ENCODE measurements around the gene CHRNA7. TPM values are rescaled to one million over a fixed set of nuclear protein-coding genes. Genes with fewer than 3 reads are reported as not detected.

The CHRNA7 gene
- total RNA-seq, 1 donor from 2014 or later: 1.5 TPM

DNA sequence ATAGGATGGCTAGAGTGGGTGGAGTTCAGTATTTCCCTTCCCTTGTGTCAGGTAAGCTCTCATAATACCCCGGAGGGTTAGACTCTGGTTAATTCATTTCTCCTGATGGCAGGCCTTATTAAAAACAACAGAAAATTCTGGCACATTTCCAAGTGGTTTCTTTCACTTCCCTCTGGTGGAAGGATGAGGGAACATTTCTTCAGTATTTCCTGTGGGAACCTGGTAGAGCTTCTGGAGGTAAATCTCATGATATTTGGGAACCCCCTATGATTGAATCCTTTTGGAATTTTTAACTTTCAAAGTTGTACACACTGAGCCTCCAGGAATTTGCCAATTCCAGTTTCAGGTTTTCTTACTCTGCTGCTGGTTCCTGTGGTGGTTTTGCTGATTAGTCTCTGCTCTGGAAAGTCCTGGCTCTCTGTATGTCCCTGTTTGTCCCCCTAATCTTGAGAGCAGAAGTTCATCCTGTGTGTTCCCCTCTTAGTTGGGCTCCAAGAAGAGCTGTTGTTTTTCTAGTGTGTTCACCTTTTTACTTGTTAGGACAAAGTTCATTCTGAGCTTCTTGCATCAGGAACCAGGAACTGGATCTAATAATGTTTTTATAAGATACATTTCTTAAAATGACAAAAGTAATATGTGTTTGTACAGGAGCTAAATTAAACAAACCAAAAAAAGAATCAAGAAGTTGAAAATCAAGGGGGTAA, 12.1 kb downstream of the CHRNA7 start:
- no peaks in the 10 kb centered on the region for H3K36me3 Mint-ChIP-seq (ENCODE audit: low read depth, unreplicated experiment)
- H3K4me1 Mint-ChIP-seq (ENCODE audit: low read depth, unreplicated experiment): peaks cover 7% of the 10 kb centered on the region
- Histone ChIP-seq H3K9ac (ENCODE audit: low read length) (no peak overlapping the region), H3K9me3 (ENCODE audit: insufficient read depth, low read depth, low read length) (no peaks in the 10 kb centered on the region), H2AFZ (ENCODE audit: low read depth, low read length) (no peak overlapping the region), H3K4me3 (ENCODE audit: insufficient read depth, low read depth, low read length) (no peak overlapping the region), H3K79me2 (ENCODE audit: insufficient read depth, low read length) (no peaks in the 10 kb centered on the region), H3K27me3 (ENCODE audit: insufficient read depth, low read length) (no peaks in the 10 kb centered on the region), H3K36me3 (ENCODE audit: insufficient read depth, low read length) (no peaks in the 10 kb centered on the region), H3K27ac (ENCODE audit: low read depth, low read length) (no peak overlapping the region), H4K20me1 (ENCODE audit: insufficient read depth, low read length) (no peaks in the 10 kb centered on the region), H3K4me1 (ENCODE audit: insufficient read depth, low read length) (no peaks in the 10 kb centered on the region), H3K4me2 (ENCODE audit: low read length) (no peak overlapping the region)
- no peak overlapping the region for H3K27ac Mint-ChIP-seq (ENCODE audit: unreplicated experiment)
- no peak for TF ChIP-seq EZH2 (IDR thresholded peaks at IDR 0.05; ENCODE audit: insufficient read depth, low read length)
- TF ChIP-seq, protein P1, sequence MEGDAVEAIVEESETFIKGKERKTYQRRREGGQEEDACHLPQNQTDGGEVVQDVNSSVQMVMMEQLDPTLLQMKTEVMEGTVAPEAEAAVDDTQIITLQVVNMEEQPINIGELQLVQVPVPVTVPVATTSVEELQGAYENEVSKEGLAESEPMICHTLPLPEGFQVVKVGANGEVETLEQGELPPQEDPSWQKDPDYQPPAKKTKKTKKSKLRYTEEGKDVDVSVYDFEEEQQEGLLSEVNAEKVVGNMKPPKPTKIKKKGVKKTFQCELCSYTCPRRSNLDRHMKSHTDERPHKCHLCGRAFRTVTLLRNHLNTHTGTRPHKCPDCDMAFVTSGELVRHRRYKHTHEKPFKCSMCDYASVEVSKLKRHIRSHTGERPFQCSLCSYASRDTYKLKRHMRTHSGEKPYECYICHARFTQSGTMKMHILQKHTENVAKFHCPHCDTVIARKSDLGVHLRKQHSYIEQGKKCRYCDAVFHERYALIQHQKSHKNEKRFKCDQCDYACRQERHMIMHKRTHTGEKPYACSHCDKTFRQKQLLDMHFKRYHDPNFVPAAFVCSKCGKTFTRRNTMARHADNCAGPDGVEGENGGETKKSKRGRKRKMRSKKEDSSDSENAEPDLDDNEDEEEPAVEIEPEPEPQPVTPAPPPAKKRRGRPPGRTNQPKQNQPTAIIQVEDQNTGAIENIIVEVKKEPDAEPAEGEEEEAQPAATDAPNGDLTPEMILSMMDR (IDR thresholded peaks at IDR 0.05; ENCODE audit: insufficient read depth, low read depth, low read length): no peak
- no peaks in the 10 kb centered on the region for H3K27me3 Mint-ChIP-seq (ENCODE audit: low read depth, unreplicated experiment)
- no peaks in the 10 kb centered on the region for H3K9me3 Mint-ChIP-seq (ENCODE audit: unreplicated experiment)
- FAIRE-seq (no peak), DNase-seq (ENCODE audit: low read depth) (no peak)
- no peak overlapping the region for H3K4me3 Mint-ChIP-seq (ENCODE audit: unreplicated experiment)

- no peak overlapping the region for H3K4me3 Mint-ChIP-seq (ENCODE audit: unreplicated experiment)
Observed at GRCh38 chr15:32053719-32054118, 23.4 kb downstream of the CHRNA7 start.

More at GRCh38 chr15:32053719-32054118, 23.4 kb downstream of the CHRNA7 start:
- no peaks in the 10 kb centered on the region for H3K9me3 ChIP-seq (ENCODE audit: insufficient read depth, low read depth, low read length)
- no peak overlapping the region for H2AFZ ChIP-seq (ENCODE audit: low read depth, low read length)
- no peaks in the 10 kb centered on the region for H3K79me2 ChIP-seq (ENCODE audit: insufficient read depth, low read length)
- Mint-ChIP-seq H3K36me3 (ENCODE audit: low read depth, unreplicated experiment) (no peaks in the 10 kb centered on the region), H3K9me3 (ENCODE audit: unreplicated experiment) (peaks cover 4% of the 10 kb centered on the region), H3K27ac (ENCODE audit: unreplicated experiment) (no peak overlapping the region), H3K4me1 (ENCODE audit: low read depth, unreplicated experiment) (no peaks in the 10 kb centered on the region), H3K27me3 (ENCODE audit: low read depth, unreplicated experiment) (no peaks in the 10 kb centered on the region)
- no peak overlapping the region for H3K4me2 ChIP-seq (ENCODE audit: low read length)
- no peaks in the 10 kb centered on the region for H3K4me1 ChIP-seq (ENCODE audit: insufficient read depth, low read length)
- FAIRE-seq (no peak), DNase-seq (ENCODE audit: low read depth) (no peak)
- no peak overlapping the region for H3K27ac ChIP-seq (ENCODE audit: low read depth, low read length)
- H3K27me3 ChIP-seq (ENCODE audit: insufficient read depth, low read length): no peaks in the 10 kb centered on the region
- H3K9ac ChIP-seq (ENCODE audit: low read length): no peak overlapping the region
- no peaks in the 10 kb centered on the region for H4K20me1 ChIP-seq (ENCODE audit: insufficient read depth, low read length)
- no peak for TF ChIP-seq EZH2 (IDR thresholded peaks at IDR 0.05; ENCODE audit: insufficient read depth, low read length)
- TF ChIP-seq, protein P1 (IDR thresholded peaks at IDR 0.05; ENCODE audit: insufficient read depth, low read depth, low read length): no peak
- H3K4me3 ChIP-seq (ENCODE audit: insufficient read depth, low read depth, low read length): no peak overlapping the region
- H3K36me3 ChIP-seq (ENCODE audit: insufficient read depth, low read length): no peaks in the 10 kb centered on the region
